GM21447 (cell line): ENCODE data around the gene ACSL5.
"Not testable (repeated sequence)": the region's sequence is repeated elsewhere in the genome, so short reads cannot be mapped to it uniquely, and the experiment has no call there.

ENCODE experiments used
- ATAC-seq: cut with Tn5 transposase; IDR thresholded peaks from one replicate; pipeline ENCODE4 v1.9.1; 2021; ENCODE audit not compliant: unreplicated experiment

ACSL5 gene

DNA sequence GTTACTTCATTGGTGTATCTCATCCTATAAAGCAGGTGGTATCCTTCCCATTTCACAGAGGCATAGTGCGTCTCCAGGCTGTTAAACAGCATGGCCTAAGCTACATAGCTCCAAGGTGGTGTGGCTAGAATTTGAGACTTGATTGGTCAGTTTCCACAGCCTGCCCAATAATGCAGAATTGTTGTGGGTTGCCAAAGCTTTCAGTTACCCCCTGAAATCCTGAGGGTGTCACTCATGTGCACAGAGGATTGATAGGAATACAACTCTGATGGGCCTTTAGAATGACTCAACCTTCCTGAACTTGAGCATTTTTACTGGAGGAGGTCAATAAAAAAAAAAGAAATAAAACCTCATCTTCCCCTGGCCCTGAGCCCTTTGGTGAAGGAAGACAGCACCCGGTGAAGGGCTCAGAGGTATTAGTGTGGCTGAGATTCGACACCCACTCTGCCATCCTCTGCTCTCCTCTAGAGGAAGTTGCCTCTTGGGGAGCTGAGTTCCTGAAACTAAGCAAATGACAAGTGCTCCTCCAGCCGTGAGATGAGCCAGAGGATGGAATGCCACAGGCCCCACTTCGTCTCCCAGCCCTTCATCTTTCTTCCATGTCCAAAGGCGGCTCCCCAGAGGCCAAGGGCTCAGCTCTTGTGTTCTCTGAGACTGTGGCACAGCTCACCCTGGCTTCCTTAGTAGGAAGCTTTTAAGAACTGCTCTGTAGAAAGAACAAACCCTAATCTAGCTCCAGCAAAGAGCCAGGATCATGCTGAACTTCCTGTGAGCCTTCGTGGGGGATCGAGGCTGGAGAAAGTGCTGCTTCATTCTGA lies 1.0 kb downstream of the ACSL5 start:
- peak; percentile 50 for ATAC-seq

DNA sequence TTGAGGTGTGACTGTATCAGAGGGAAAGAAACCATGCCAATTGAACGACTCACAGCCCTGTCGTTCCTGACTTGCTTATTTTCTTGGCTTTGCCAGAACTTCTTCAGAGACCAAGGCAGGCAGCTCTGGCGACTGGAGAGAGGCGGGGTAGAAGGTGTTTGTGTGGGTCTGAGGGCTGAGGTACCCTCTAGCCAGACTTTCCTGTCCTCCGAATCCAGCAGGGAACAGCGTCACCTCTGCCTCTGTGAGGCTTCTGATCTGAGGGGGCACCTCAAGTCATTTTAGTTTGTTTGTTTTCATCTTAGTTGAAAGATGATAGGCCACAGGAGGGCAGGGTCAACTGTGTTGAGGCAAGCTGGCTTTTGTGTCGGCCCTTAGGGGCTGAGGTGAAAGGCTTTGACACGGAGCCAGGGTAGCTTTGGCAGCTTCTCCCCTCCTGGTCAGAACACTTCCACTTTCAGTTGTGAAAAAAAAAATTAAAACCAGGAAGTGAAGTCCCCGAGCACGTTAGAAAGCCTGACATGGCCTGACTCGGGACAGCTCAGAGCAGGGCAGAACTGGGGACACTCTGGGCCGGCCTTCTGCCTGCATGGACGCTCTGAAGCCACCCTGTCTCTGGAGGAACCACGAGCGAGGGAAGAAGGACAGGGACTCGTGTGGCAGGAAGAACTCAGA lies 1.9 kb downstream of the ACSL5 start:
- ATAC-seq: peak; percentile 84

DNA sequence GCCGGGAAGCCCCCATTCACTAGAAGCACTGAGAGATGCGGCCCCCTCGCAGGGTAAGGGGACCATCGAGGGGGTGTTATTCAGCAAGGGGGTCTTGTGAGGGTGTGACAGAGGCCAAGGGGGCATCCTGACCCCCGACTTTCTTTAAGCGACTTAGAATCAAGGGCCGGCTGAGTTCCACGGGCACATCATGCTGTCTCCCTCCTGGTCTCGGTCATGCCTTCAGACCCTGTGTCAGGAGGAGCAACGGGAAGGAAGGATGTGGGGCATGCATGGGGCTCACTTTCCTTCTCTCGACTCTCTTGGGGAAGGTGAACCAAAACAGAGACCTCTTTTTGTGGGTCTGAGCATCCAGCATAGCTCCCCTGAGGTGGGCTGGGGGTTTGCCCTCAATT lies 2.5 kb downstream of the ACSL5 start:
- peak; percentile 35 for ATAC-seq

DNA sequence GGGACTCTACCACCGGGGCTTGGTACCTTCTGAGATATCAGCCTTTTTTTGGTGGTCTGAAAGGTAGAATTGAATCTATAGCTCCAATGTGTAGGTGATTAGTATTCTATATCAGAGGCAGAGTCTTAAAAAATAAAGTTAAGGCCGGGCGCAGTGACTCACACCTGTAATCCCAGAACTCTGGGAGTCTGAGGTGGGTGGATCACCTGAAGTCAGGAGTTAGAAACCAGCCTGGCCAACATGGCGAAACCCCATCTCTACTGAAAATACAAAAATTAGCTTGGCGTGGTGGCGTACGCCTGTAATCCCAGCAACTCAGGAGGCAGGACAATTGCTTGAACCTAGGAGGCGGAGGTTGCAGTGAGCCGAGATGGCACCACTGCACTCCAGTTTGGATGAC lies 3.2 kb downstream of the ACSL5 start:
- ATAC-seq: not testable (repeated sequence)

DNA sequence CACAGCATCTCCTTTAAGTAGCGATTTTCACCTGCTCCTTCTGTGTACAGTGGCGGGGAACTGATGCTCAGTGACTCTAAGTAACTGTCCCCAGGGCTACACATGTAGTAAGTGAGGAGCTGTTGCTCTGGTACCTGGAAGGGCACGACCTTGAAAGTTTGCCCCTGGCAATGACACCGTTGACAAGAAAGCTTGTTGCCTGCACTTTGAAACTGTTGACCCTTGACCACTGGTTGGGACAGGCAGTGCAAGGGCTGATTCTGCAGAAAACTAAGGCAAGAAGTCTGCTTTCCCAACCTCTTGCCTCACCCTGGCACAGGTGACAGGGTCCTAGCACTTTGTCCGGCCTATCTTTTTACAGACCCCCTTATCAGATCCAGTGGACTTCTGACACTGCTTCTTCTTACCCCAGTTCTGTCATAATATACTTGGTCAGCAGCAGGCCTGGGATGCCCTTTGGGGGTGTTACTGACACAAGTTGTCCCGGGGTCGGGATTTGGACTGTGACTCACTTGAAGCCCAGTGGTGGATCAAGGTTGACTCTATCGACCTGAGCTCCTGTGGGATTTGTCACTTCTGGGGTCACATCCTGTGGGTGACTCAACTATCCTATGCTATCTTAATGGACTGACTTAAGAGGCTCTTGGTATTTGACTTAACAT lies 5.8 kb downstream of the ACSL5 start:
- no peak for ATAC-seq

DNA sequence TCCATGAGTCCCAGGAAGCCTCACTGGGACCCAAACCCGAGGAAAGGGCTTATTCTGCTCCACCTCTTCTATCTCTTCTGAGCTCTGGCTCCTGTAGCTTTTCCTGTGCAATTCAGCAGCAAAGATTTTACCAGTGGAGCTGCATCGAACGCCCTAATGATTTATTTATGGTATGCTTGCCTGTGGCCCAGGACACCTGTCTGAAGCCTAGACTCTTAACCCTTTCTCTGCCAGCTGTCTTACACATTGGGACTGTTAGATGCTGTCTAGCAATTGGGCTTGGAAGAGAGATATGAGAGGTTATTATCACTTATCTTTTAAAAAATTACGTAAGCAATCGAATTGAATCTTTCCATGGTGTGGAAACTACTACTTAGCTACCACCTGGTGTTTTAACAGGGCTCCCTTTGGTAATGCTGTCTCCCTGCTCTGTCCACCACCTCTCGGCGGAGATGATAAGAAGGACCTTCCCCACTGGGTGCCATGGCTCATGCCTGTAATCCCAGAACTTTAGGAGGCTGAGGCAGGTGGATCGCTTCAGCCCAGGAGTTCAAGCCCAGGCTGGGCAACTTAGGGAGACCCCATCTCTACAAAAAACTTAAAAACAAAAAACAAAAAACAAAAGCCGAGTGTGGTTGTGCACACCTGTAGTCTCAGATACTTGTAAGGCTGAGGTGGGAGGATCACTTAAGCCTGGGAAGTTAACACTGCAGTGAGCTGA lies 8.8 kb downstream of the ACSL5 start:
- ATAC-seq: no peak

DNA sequence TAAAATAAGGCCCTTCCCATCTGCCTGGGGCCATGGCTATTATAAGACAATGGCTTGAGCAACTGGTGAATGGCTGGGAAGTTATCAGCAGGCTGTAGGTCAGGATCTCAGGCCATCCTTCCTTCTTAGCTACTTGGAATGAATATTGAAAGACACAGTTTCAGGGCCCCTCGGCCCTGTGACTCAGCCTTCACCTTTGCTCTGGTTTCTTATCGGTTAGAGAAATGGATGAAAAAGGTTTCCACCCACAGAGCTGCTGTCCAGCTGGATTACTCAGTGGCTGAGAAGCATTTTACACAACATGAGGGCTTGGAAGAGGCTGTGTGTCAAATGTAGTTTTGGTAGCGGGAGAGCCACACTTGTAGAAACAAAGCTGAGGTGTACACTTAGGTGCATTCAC lies 9.4 kb downstream of the ACSL5 start:
- ATAC-seq: no peak

DNA sequence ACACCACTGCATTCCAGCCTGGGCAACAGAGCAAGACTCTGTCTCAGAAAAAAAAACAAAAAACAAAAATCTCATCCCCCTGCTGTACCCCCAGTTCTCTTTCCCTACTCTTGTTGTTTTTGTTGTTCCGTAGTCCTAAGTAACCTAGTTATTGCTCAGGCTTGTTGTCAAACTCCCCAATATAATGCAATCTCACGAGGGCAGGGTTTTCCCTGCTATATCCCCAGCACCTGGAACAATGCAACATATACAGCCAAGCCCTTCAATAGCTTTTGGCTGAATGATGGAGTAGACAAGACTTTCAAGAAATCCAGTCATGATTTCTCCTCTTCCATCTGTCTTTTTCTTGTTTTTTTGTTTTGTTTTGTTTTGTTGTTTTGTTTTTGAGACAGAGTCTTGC lies 10.2 kb downstream of the ACSL5 start:
- no peak for ATAC-seq

DNA sequence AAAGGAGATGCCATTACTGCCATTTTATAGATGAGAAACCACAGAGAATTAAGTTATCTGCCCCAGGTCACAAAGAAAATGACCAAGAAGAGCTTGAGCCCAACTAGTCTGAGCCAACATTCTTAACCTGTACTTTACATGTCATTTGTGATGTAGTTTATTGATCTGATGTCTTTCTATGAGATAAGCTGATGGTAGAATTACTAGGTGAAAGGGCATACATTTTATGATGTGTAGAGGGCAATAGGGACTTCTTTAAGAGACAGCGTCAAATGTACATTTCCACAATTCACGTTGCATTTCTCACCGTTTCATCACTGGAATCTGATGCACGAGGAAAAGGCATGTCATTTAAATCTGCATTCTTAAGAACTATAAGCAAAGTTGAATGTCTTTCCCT lies 11.3 kb downstream of the ACSL5 start:
- no peak for ATAC-seq

DNA sequence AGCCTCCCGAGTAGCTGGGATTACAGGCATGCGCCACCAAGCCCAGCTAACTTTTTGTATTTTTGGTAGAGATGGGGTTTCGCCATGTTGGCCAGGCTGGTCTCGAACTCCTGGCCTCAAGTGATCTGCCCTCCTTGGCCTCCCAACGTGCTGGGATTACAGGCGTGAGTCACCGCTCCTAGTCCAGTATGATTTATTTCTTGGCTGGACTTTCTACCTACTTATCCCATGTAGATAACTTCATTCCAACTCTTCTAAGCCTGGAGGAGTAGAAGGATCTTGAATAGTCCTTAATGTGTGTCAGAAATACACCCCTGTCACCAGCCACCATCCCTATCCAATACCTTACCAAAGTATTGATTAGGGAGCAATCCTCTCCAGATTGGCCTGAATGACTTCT lies 14.1 kb downstream of the ACSL5 start:
- ATAC-seq: not testable (repeated sequence)

DNA sequence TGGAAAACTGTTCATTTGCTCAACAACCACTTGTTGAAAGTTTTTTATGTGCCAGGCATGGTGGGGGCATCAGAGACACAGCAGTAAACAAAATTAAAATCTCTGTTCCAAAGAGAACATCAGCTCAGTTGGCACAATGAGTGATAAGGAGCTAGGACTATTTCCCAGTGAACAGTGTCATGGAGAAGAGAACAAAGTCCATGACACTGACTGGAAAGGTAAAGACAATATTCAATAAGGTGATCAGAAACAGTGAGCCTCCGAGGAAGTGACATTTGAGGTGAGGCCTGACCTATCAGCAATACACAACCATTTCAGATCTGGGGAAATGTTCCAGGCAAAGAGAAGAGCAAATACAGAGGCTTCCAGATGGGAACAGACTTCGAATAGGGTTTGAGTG lies 14.6 kb downstream of the ACSL5 start:
- ATAC-seq: no peak

DNA sequence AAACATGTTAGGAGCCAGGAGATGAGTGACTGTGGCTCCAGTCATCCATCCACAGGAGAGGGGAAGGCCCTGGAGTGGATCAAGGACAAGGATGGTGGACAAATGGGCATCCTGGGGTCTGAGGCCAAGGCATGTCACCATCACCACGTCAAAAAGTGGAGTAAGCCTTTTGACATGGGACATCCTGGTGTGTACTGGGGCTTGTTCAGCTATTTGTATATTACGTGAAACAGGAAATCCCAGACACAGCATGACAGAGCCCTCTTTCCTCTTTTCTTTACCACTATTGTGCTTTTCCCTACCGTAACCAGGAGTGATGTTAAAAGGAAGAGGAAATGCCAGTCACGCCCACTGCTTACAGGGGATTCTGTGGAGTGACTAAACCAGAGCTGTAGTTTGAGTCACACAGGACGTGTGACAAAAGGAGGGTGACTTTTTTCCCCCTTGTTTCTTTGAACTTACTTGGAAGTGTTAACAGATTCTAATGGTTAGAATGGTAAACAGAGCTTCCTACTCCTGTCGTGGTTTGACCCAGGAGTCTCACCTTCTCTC lies 15.4 kb downstream of the ACSL5 start:
- peak; percentile 58 for ATAC-seq

DNA sequence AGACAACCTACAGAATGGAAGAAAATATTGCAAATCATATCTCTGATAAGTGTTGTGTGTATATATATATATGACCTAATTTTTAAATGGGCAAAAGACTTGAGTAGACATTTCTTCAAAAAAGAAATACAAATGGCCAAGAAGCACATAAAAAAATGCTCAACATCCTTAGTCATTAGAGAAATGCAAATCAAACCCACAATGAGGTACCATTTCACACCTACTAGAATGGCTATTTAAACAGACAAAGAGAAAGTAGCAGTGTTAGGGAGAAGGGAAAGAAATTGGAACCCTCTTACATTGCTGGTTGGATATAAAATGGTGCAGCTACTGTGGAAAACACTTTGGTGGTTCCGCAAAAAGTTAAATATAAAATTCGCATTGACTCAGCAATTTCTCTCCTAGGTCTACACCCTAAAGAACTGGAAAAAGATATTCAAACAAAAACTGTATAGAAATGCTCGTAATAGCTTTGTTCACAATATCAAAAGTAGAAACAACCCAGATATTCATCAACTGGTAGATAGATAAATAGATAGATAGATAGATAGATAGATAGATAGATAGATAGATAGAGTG lies 16.3 kb downstream of the ACSL5 start:
- ATAC-seq: peak; percentile 35

DNA sequence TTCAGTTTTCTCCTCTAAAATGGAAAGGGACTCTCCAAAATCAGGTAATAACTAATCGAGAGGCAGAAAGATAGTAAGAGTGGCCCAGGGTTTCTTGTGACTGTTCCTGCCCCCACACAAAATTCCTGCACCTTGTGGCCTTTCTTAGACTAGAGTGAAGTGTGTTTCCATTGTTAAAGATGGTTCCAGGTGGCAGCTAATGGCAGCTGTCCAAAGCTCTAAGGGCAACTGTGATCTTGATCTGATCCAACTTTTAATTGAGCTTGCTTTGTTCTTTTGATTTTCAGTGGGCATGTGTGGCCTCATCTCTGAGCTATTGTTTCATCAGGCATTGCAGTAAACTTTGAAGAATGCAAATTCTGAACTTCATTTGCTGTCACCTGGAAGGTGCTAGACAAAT lies 19.4 kb downstream of the ACSL5 start:
- ATAC-seq: no peak

DNA sequence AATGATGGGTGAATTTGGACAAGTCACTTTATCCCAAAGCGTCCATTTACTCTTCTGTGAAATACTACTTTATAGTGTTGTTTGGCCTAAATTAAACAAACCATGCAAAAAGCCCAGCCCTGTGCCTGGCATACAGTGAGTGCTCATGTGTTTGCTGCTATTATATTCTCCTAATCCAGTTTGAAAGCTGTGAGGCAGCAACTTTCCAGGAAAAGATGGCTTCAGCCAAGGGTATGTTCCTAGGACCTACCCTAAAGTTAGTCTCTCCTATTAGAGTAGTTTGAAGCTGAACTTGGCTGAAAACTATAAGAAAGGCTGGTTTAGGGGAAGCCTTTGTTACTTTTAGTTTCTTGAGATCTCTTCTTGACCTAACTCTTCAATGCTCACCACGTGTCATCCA lies 19.9 kb downstream of the ACSL5 start:
- no peak for ATAC-seq

DNA sequence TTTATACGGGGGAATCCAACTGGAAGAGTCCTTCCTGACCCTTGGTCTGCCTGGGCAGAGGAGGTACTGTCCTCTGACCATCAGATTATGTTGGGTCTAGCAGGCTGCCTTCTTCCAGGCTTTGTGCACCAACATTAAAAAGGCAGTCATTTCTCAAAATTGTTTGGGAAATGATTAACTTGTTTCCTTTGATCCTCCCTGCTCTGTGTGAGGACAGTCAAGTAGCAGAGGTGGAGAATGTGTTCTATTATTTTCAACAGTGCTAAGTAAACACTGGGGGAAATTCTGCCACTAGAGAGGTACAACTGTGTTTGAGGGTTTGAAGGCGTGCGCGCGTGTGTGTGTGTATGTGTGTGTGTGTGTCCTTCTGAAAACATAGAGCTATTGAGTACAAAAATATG lies 20.6 kb downstream of the ACSL5 start:
- no peak for ATAC-seq

DNA sequence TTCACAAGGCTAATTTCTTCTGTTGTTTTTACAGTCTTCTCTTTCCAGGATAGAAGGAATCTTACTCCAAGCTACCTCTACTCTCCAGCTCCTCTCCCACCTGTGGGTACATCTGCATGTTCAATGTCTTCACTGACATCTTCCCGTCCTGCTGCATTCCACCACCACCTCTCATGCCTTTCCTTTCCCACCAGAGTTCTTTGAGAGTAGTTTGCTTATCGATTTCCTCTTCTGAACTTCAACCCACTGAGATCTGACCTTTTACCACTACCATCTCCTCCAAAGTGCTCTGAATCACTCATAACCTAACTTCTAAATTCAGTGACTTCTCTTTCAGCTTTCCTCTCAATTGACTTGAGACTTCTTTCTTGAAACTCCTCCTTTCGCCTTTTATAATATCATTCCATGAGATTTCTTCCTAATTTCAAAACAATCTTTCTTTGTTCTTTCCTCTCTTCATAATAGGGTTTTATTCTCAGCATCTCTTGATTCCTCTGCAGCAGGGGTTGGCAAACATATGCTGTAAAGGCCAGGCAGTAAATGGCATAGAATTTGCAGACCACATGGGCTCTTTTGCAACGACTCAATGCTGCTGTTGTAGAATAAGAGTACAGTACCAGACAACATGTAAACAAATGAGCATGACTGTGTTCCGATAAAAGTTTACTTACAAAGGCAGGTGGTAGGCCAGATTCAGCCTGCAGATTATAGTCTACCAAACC lies 22.1 kb downstream of the ACSL5 start:
- no peak for ATAC-seq

DNA sequence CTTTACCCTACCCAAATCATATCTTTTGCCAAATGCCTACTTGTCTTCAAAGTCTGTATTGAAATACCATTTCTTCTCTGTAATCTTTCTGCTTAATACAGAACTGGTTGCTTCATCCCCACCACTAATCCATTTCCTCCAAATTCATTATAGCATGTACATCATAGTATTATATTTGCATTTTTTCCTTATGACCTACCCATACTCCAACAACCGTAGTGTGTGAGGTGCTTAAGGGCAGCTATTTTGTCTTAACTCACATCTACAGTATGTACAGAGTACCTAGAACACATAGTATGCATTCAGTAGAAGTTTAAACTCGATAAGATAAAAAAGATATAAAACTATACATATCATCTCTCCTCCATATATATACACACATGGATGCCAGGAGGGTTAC lies 23.7 kb downstream of the ACSL5 start:
- no peak for ATAC-seq

DNA sequence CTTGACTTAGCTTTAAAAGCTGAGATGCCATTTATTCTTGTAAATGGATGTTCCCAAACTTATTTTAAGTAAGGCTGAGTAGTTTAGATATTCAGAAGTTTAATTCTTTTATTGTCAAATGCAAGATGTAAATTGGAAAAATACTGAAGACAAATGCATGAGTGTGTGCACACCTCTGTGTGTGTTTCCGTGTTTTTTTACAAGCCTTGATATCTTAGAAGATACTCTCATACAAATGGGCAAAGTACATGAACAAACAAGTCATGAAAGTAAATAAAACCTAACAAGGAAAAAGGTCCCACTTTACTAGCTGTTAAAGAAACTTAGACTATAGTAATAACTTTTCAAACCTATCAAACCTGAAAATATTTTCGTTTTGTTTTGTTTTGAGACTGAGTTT lies 29.0 kb downstream of the ACSL5 start:
- no peak for ATAC-seq

DNA sequence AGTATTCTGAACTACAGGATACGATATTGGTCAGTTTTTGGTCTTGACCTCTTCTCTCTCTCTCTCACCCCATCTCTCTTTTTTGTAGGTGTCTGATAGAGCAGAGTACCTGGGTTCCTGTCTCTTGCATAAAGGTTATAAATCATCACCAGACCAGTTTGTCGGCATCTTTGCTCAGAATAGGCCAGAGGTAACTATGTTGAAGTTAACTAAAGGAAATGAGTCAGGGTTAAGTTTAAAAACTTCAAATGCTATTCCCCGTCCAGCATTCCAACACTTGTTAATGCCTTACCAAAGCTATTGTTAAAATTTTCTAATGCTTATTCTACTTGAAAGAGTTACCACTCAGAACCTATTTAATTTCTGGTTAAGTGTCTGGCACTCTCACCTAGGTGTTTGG lies 30.7 kb downstream of the ACSL5 start:
- ATAC-seq: no peak
